Stimulated activated effector memory CD8-positive, alpha-beta T cell treated with anti-CD3 and anti-CD28 coated beads, Interleukin-12 subunit alpha, Interleukin-12 subunit beta, amount 100 ng/mL, for 72 hours (primary cell): Measurements from ENCODE around the gene SPACDR.
"Not testable (repeated sequence)": the region's sequence is repeated elsewhere in the genome, so short reads cannot be mapped to it uniquely, and the experiment has no call there.

ENCODE experiments used
- ATAC-seq: fragments of 150-1000 bp; cut with Tn5 transposase; 2 replicates; pipeline ENCODE4 v1.10.0; 2021
- DNase-seq, 2 donors: peaks; one replicate each; pipeline ENCODE4 v3.0.0; 2021 to 2022; ENCODE audit warnings: low spot score in 2 of 2
- H3K27ac Mint-ChIP-seq: one replicate; pipeline ENCODE4 v1.8.0; 2022; ENCODE audit warnings: mild to moderate bottlenecking, mixed read lengths
- H3K36me3 Mint-ChIP-seq: one replicate; pipeline ENCODE4 v1.8.0; 2022; ENCODE audit warnings: mild to moderate bottlenecking, mixed read lengths
- H3K4me1 Mint-ChIP-seq: one replicate; pipeline ENCODE4 v1.8.0; 2022; ENCODE audit warnings: mixed read lengths
- H3K4me3 Mint-ChIP-seq: one replicate; pipeline ENCODE4 v1.8.0; 2022; ENCODE audit warnings: mild to moderate bottlenecking, mixed read lengths
- H3K9me3 Mint-ChIP-seq: one replicate; pipeline ENCODE4 v1.8.0; 2022; ENCODE audit warnings: mixed read lengths

The SPACDR gene

DNA sequence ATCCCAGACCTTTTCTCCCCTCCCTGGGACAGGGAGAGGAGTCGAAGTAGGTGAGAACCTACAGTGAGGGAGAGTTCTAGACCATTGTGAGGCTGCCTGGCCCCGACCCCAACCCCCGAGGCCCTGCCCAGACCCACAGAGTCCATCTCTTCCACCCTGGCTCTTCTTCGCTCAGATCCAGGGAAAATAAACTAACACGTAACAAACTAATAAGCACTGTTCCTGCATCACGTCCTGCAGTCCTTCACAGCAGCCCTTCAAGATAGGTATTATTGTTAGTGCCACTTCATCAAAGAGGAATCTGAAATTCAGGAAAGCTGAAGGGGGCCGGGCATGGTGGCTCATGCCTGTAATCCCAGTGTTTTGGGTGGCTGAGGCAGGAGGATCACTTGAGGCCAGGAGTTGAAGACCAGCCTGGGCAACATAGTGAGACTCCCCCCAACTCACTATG, at the start of gene SPACDR:
Gene SPACDR, minus strand, starts transcription at position 51 of the 451 bp plus-strand sequence. CDS start 235 bp downstream, outside the sequence.
- H3K9me3 Mint-ChIP-seq: no peaks in the 10 kb centered on the region
- no peak within 1 kb of the TSS for H3K4me3 Mint-ChIP-seq
- H3K27ac Mint-ChIP-seq: peak within 1 kb of the TSS; percentile 78
- DNase-seq (no peak), ATAC-seq (no peak)
- H3K36me3 Mint-ChIP-seq: peaks cover 99% of the 10 kb centered on the region
- H3K4me1 Mint-ChIP-seq: peaks cover 16% of the 10 kb centered on the region

DNA sequence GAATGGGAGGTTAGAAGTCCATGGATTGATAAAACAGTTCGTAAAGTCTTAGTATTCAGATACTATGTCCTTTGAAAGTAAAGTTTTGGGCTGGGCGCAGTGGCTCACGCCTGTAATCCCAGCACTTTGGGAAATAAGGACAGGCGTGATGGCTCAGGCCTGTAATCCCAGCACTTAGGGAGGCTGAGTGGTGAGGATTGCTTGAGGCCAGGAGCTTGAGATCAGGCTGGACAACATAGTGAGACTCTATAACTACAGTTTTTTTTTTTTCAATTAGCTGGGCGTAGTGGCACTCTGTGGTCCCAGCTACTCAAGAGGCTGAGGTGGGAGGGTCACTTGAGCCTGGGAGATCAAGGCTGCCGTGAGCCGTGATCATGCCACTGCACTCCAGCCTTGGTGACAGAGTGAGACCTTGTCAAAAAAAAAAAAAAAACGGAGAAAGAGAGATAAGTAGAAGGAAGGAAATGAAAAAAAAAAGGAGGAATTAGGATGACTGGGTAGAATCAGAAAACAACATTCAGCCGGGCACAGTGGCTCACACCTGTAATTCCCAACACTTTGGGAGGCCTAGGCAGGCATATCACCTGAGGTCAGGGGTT, 49.3 kb upstream of the SPACDR start:
- no peak overlapping the region for H3K4me3 Mint-ChIP-seq
- H3K4me1 Mint-ChIP-seq: peaks cover 19% of the 10 kb centered on the region
- no peak overlapping the region for H3K27ac Mint-ChIP-seq
- DNase-seq (no peak), ATAC-seq (no peak)
- H3K9me3 Mint-ChIP-seq: no peaks in the 10 kb centered on the region
- H3K36me3 Mint-ChIP-seq: no peaks in the 10 kb centered on the region

DNA sequence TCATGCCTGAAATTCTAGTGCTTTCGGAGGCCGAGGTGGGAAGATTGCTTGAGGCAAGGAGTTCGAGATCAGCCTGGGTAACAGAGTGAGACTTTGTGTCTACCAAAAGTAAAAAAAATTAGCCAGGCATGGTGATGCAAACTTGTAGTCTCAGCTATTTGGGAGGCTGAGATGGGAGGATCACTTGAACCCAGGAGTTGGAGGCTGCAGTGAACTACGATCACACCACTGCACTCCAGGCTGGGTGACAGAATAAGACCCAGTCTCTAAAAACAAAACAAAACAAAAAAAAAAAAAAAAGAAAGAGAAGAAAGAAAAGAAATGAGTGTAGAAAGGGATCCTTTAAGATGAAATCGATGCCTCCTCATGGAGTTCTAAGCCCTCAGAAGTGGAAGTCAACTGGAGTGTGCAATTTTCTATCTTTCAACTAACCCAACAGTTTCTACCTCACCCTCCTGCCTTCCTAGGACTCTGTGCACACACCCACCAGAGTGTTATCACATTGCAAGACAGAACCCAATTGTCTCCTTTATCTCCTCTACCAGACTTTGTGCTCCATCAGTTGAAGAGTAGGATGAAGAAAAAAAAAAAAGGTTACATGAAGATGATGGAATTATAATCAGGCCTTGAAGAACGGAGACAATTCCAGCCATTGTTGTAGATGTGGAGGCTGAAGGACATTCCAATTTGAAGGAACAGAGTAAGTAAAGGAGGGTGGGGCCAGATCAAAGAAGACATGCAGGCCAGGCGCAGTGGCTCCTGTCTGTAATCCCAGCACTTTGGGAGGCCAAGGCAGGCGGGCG, 46.6 kb upstream of the SPACDR start:
- Mint-ChIP-seq H3K4me3 (no peak overlapping the region), H3K4me1 (peaks cover 7% of the 10 kb centered on the region), H3K9me3 (no peaks in the 10 kb centered on the region), H3K27ac (peak overlapping the region; percentile 15), H3K36me3 (no peaks in the 10 kb centered on the region)
- DNase-seq (no peak), ATAC-seq (no peak)

DNA sequence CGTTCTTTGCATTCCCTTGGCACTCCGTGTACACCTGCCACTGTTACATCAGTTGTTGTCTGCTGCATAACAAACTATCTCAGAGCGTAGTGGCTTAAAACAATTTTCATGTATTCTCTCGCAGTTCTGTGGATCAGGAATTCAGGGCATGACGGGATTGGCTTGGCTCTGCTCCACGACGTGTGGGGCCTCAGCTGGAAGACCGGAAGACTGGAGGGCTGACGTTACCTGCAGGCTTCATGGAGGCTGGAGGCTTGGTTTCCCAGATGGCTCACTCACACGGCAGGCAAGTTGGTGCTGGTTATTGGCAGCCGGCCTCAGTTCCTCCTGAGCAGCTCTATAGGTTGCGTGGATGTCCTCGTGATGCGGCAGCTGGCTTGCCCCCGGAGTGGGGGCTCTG, 45.2 kb upstream of the SPACDR start:
- DNase-seq (no peak), ATAC-seq (no peak)
- Mint-ChIP-seq H3K4me1 (no peaks in the 10 kb centered on the region), H3K36me3 (no peaks in the 10 kb centered on the region), H3K27ac (no peak overlapping the region), H3K4me3 (no peak overlapping the region), H3K9me3 (no peaks in the 10 kb centered on the region)

DNA sequence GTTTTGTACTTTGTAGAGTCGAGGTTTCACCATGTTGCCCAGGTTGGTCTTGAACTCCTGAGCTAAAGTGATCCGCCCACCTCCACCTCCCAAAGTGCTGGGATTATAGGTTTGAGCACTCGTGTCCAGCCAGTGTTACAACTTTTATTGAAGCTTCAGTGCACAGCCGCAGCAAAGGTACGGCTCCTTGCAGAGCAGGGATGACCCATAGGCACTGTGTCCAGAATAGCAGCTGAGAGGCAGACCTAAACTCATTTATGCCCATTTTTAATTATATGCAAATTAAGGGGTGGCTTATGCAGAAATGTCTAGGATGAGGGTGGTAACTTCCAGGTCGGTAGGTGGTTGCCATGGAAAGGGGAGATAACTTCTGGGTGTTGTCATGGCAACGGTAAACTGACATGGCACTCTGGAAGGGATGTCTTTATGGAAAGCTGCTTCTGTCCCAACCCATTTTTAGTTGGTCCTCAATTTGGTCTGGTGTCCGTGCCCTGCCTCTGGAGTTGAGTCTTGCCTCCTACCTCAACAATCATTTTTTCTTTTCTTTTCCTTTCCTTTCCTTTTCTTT, 42.4 kb upstream of the SPACDR start:
- Mint-ChIP-seq H3K27ac (no peak overlapping the region), H3K9me3 (no peaks in the 10 kb centered on the region), H3K4me3 (no peak overlapping the region), H3K4me1 (no peaks in the 10 kb centered on the region), H3K36me3 (no peaks in the 10 kb centered on the region)
- ATAC-seq: no peak
- no peak for DNase-seq

GRCh38 chr7:100504887-100505611, 41.0 kb upstream of the SPACDR start:
- H3K4me1 Mint-ChIP-seq: no peaks in the 10 kb centered on the region
- H3K4me3 Mint-ChIP-seq: no peak overlapping the region
- H3K9me3 Mint-ChIP-seq: no peaks in the 10 kb centered on the region
- no peaks in the 10 kb centered on the region for H3K36me3 Mint-ChIP-seq
- no peak overlapping the region for H3K27ac Mint-ChIP-seq
- no peak for ATAC-seq
- no peak for DNase-seq

DNA sequence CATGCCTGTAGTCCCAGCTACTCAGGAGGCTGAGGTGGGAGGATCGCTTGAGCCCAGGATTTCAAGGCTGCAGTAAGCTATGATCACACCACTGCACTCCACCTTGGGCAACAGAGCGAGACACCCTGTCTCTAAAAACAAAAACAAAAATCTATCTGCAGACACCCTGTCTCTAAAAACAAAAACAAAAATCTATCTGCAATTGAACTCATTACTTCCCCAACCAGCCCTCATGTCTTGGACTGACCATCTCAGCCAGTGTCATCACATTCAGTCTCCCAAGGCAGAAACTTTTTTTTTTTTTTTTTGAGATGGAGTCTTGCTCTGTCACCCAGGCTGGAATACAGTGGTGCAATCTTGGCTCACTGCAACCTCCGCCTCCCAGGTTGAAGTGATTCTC, 40.0 kb upstream of the SPACDR start:
- not testable (repeated sequence) for H3K36me3 Mint-ChIP-seq, H3K27ac Mint-ChIP-seq, H3K4me3 Mint-ChIP-seq, DNase-seq, ATAC-seq, H3K4me1 Mint-ChIP-seq, H3K9me3 Mint-ChIP-seq

DNA sequence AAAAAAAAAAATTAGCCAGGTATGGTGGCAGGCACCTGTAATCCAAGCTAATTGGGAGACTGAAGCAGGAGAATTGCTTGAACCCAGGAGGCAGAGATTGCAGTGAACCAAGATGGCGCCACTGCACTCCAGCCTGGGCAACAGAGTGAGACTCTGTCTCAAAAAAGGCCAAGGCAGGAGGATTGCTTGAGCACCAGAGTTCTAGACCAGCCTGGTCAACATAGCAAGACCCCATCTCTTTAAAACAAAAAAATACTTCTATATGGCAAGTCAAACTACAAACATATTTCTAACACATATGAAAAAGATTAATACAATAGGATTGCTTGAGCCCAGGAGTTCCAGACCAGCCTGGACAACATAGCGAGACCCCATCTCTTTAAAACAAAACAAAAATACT, 36.7 kb upstream of the SPACDR start:
- H3K36me3 Mint-ChIP-seq, ATAC-seq, H3K27ac Mint-ChIP-seq, H3K4me1 Mint-ChIP-seq, DNase-seq, H3K4me3 Mint-ChIP-seq, H3K9me3 Mint-ChIP-seq: not testable (repeated sequence)

DNA sequence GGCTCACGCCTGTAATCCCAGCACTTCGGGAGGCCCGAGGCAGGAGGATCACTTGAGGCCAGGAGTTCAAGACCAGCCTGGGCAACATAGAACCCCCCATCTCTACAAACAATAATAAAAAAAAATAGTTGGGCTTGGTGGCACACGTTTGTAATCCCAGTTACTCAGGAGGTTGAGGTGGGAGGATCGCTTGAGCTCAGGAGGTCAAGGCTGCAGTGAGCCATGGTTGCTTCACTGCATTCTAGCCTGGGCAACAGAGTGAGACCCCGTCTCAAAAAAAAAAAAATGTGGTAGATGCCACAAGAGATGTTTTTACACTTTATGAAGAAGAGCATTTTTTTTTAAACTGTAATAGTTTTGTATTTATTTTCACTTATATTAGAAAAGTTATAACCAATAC, 32.4 kb upstream of the SPACDR start:
- H3K36me3 Mint-ChIP-seq: no peaks in the 10 kb centered on the region
- no peak overlapping the region for H3K27ac Mint-ChIP-seq
- no peak overlapping the region for H3K4me3 Mint-ChIP-seq

DNA sequence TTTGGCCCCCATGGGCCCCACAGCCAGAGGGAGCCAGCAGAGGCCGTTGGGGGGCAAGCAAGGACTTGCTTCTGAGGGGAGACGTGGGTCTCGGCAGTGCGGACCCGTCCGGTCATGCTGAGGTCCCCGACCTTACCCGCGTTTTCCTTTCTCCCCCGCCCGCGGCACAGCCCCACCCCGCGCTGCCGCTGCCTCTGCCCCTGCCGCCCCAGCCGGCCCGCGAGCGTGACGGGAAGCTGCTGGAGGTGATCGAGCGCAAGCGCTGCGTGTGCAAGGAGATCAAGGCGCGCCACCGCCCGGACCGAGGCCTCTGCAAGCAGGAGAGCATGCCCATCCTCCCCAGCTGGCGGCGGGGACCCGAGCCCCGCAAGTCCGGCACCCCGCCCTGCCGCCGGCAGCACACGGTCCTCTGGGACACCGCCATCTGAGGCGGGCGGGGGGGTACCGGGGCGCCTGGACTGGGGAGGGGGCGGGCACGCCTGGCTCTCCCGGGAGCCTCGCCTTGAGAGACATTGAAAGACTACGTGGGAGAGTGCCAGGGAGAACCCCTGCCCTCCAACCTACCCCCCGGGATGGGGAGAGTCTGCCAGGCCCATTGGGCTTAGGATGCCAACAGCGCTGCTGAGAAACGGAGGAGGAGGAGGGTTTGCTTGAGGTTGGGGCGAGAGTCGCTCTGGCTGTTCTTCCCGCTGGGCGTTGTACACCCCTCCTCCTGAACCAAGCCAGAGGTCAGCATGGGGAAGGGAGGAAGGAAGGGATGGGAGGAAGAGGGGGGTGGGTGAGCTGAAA, 29.6 kb upstream of the SPACDR start:
- peak overlapping the region; percentile 27 for H3K27ac Mint-ChIP-seq
- H3K4me1 Mint-ChIP-seq: peaks cover 16% of the 10 kb centered on the region
- no peaks in the 10 kb centered on the region for H3K36me3 Mint-ChIP-seq
- DNase-seq (peak; percentile 42 to 69), ATAC-seq (peak; percentile 88)
- H3K9me3 Mint-ChIP-seq: no peaks in the 10 kb centered on the region
- peak overlapping the region; percentile 48 for H3K4me3 Mint-ChIP-seq

More for the DNA sequence above, 32.4 kb upstream of the SPACDR start:
- ATAC-seq (no peak), DNase-seq (no peak)
- peaks cover 16% of the 10 kb centered on the region for H3K4me1 Mint-ChIP-seq
- no peaks in the 10 kb centered on the region for H3K9me3 Mint-ChIP-seq

GRCh38 chr7:100492738-100493475, 28.8 kb upstream of the SPACDR start:
- peaks cover 16% of the 10 kb centered on the region for H3K4me1 Mint-ChIP-seq
- no peak for ATAC-seq
- H3K9me3 Mint-ChIP-seq: no peaks in the 10 kb centered on the region
- peak overlapping the region; percentile 48 for H3K4me3 Mint-ChIP-seq
- DNase-seq: no peak
- H3K27ac Mint-ChIP-seq: peak overlapping the region; percentile 27
- no peaks in the 10 kb centered on the region for H3K36me3 Mint-ChIP-seq

DNA sequence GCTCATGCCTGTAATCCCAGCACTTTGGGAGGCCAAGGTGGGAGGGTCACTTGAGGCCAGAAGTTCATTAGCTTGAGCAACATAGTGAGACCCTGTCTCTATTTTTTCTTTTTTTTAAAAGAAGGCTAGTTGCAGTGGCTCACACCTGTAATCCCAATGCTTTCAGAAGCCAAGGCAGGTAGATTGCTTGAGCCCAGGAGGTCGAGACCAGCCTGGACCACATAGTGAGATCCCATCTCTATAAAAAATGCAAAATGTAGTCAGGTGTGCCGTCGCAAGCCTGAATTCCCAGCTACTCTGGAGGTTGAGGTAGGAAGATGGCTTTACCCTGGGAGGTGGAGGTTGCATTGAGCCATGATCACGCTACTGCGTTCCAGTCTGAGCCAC, 27.1 kb upstream of the SPACDR start:
- no peak for DNase-seq
- no peaks in the 10 kb centered on the region for H3K9me3 Mint-ChIP-seq
- ATAC-seq: no peak
- H3K27ac Mint-ChIP-seq: no peak overlapping the region
- H3K36me3 Mint-ChIP-seq: no peaks in the 10 kb centered on the region
- no peak overlapping the region for H3K4me3 Mint-ChIP-seq
- H3K4me1 Mint-ChIP-seq: peaks cover 16% of the 10 kb centered on the region

GRCh38 chr7:100490483-100491191, 26.6 kb upstream of the SPACDR start:
- Mint-ChIP-seq H3K27ac (peak overlapping the region; percentile 73), H3K36me3 (no peaks in the 10 kb centered on the region), H3K4me1 (peaks cover 16% of the 10 kb centered on the region), H3K4me3 (no peak overlapping the region), H3K9me3 (no peaks in the 10 kb centered on the region)
- DNase-seq: no peak
- ATAC-seq: no peak

DNA sequence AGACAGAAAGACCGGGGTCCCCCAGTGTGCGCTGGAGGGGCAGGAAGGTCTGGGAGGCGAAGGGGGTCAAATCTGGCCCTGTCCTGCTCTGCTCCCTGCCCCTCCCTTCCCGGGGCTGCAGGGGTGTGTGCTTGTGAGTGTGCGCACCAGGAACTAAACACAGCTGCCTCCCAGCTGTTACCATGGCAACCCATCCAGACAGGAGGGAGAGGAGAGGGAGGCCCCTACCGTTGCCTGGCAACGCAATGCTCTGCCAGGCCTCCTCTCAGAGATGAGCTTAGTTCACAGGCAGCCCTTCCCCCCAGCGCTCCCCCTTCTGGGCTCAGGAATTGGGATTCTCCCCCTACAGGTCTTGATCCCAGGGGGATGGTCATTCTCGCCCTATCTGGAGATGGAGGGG, 25.8 kb upstream of the SPACDR start:
- H3K27ac Mint-ChIP-seq: peak overlapping the region; percentile 73
- H3K9me3 Mint-ChIP-seq: no peaks in the 10 kb centered on the region
- ATAC-seq: no peak
- no peak for DNase-seq
- no peak overlapping the region for H3K4me3 Mint-ChIP-seq
- H3K36me3 Mint-ChIP-seq: no peaks in the 10 kb centered on the region
- H3K4me1 Mint-ChIP-seq: peaks cover 16% of the 10 kb centered on the region
